ENCODE results near the gene STIM2.
"Not testable (repeated sequence)": the region's sequence is repeated elsewhere in the genome, so short reads cannot be mapped to it uniquely, and the experiment has no call there.

Gene STIM2

DNA sequence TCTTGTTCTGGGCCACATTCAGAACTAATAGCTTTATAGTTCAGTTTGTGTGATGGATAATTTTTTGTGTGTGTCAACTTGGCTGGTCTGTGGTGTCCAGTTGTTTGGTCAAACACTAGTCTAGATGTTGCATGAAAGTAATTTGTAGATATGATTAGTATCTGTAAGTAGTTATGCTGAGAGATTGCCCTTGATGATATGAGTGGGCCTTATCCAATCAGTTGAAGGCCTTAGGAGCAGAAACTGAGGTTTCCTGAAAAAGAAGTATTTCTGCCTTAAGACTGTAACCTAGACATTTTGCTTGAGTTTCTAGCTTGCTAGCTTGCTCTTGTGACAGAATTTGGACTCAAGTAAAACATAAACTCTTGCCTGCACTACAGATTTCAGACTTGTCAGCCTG, 30.4 kb downstream of the STIM2 start:
- no peak for DNase-seq (ENCODE audit: low spot score)
- in situ Hi-C loops (cut with MboI; ENCODE audit: low pct_unique_long_range_greater_than_20kb, low sequenced_read_pairs, unreplicated experiment): no loop called here
- TF ChIP-seq, protein P1, sequence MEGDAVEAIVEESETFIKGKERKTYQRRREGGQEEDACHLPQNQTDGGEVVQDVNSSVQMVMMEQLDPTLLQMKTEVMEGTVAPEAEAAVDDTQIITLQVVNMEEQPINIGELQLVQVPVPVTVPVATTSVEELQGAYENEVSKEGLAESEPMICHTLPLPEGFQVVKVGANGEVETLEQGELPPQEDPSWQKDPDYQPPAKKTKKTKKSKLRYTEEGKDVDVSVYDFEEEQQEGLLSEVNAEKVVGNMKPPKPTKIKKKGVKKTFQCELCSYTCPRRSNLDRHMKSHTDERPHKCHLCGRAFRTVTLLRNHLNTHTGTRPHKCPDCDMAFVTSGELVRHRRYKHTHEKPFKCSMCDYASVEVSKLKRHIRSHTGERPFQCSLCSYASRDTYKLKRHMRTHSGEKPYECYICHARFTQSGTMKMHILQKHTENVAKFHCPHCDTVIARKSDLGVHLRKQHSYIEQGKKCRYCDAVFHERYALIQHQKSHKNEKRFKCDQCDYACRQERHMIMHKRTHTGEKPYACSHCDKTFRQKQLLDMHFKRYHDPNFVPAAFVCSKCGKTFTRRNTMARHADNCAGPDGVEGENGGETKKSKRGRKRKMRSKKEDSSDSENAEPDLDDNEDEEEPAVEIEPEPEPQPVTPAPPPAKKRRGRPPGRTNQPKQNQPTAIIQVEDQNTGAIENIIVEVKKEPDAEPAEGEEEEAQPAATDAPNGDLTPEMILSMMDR (IDR thresholded peaks at IDR 0.05; ENCODE audit: extremely low read depth, insufficient read depth, missing control alignments): no peak

DNA sequence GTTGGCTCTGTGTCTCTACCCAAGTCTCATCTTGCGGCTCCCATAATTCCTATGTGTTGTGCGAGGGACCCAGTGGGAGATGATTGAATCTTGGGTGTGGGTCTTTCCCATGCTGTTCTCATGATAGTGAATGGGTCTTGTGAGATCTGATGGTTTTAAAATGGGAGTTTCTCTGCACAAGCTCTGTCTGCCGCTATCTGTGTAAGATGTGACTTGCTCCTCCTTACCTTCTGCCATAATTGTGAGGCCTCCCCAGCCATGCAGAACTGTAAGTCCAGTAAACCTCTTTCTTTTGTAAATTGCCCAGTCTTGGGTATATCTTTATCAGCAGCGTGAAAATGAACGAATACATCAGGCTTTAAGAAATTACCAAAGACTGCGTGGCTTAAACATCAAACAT, 31.2 kb downstream of the STIM2 start:
- TF ChIP-seq, protein P1 (IDR thresholded peaks at IDR 0.05; ENCODE audit: extremely low read depth, insufficient read depth, missing control alignments): no peak
- in situ Hi-C loops (cut with MboI; ENCODE audit: low pct_unique_long_range_greater_than_20kb, low sequenced_read_pairs, unreplicated experiment): no loop called here
- DNase-seq (ENCODE audit: low spot score): no peak

DNA sequence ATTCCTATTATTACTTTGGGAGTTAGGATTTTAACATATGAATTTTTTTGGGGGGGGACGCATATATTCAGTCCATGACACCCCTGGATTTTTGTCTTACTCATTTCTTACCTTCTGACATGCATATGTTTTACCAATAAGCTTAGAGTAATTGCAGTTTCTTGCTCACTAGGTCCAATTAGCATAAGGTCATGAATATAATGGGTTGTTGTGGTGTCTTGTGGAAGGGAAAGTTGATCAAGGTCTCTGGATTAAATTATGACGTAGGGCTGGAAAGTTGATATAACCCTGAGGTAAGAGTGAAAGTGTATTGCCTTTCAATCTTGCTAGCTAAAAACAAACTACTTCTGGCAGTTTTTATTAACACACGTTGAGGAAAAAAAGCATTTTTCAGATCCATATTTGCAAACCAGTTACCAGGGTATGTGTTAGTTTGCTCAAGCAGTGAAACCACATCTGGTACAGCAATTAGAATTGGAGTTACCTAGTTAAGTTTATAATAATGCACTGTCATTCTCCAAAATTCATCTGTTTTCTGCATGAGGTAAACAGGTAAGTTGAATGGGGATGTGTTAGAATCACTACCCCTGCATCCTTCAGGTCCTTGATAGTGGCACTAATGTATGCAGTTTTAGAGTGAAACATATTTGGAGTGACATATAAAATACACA, 32.0 kb downstream of the STIM2 start:
- DNase-seq (ENCODE audit: low spot score): no peak
- in situ Hi-C loops (cut with MboI; ENCODE audit: low pct_unique_long_range_greater_than_20kb, low sequenced_read_pairs, unreplicated experiment): no loop called here
- TF ChIP-seq, protein P1 (IDR thresholded peaks at IDR 0.05; ENCODE audit: extremely low read depth, insufficient read depth, missing control alignments): no peak

DNA sequence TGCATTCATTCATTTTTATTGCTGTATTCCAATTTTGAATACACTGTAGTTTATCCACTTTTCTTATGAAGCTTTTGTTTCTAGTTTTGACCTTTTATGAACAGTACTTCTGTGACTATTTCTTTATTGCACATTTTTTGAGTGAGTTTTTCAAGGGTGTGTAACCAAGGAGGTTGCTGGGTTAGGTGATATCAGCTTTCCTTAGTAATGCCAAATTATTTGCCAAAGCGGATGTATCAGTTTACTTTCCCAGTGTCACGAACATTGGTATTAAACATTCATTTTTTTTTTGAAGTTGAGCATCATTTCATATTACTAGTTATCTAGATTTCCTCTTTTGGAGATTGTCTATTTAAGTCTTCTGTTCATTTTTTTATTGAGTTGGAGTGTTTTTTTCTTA, 32.9 kb downstream of the STIM2 start:
- TF ChIP-seq, protein P1 (IDR thresholded peaks at IDR 0.05; ENCODE audit: extremely low read depth, insufficient read depth, missing control alignments): no peak
- no peak for DNase-seq (ENCODE audit: low spot score)
- in situ Hi-C loops (cut with MboI; ENCODE audit: low pct_unique_long_range_greater_than_20kb, low sequenced_read_pairs, unreplicated experiment): no loop called here

DNA sequence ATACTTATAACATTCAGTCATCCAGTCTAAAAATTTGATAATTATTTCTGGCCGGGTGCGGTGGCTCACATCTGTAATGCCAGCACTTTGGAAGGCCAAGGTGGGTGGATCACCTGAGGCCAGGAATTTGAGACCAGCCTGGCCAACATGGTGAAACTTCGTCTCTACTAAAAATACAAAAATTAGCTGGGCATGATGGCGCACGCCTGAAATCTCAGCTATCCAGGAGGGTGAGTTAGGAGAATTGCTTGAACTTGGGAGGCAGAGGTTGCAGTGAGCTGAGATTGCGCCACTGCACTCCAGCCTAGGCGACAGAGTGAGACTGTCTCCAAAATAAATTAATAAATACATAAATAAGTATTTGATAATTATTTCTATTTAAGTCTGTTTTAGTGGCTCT, 34.2 kb downstream of the STIM2 start:
- in situ Hi-C loops (cut with MboI; ENCODE audit: low pct_unique_long_range_greater_than_20kb, low sequenced_read_pairs, unreplicated experiment); DNase-seq (ENCODE audit: low spot score): not testable (repeated sequence)

DNA sequence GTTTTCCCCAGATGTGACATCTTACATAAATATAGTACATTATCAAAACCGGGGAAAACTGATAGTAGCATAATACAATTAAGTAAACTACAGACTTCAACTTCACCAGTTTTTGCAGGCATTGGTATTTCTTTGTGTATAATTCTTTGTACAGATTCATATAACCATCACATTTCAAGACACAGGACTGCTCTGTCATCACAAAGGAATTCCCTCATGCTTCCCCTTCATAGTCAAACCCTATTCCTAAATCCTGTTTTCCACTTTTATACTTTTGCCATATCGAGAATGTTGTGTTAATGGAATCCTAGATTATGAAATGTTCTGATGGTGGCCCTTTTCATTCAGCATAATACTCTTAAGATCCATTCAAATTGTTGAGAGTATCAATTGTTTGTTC, 36.0 kb downstream of the STIM2 start:
- TF ChIP-seq, protein P1 (IDR thresholded peaks at IDR 0.05; ENCODE audit: extremely low read depth, insufficient read depth, missing control alignments): no peak
- no peak for DNase-seq (ENCODE audit: low spot score)
- in situ Hi-C loops (cut with MboI; ENCODE audit: low pct_unique_long_range_greater_than_20kb, low sequenced_read_pairs, unreplicated experiment): no loop called here

DNA sequence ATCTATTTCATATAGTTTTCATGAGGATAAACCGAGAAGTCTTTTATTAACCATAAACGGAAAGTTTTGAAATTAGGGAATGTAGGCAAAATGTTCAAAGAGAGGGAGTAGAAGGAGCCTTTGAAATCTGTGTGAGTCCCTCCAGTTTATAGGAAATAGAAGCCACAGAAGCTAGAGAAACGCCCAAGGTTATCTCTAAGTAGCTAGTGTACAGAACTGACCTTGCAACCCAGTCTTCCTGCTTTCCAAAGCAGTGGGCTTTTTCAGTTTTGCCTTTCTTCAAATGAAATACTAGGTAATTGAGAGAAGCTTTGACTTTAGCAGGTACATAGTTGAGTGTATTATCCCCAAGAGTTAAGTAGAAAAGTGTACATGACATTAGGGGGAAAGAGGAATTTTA, 39.4 kb downstream of the STIM2 start:
- no peak for DNase-seq (ENCODE audit: low spot score)
- TF ChIP-seq, protein P1 (IDR thresholded peaks at IDR 0.05; ENCODE audit: extremely low read depth, insufficient read depth, missing control alignments): no peak
- in situ Hi-C loops (cut with MboI; ENCODE audit: low pct_unique_long_range_greater_than_20kb, low sequenced_read_pairs, unreplicated experiment): no loop called here

Measured in GM13977 (cell line).